Left lung (tissue), 10 donors: ENCODE measurements around the gene LSM2. TPM values are rescaled to one million over a fixed set of nuclear protein-coding genes. Genes with fewer than 3 reads are reported as not detected.
A peak's percentile ranks its signal among the peaks of the same experiment; 100 is the strongest.
"Not testable (repeated sequence)": the region's sequence is repeated elsewhere in the genome, so short reads cannot be mapped to it uniquely, and the experiment has no call there.

Experiments
- ATAC-seq: fragments of 200-7000 bp; cut with Tn5 transposase; one replicate; pipeline ENCODE4 v1.9.1; 2020; ENCODE audit warnings: moderate library complexity
- DNase-seq, 4 donors: peaks; one replicate each; pipeline ENCODE4 v3.0.0-alpha.2; 2013 to 2020
- H3K27ac ChIP-seq, 2 donors: fragments of 200-600 bp; sonication (generic) in 1 of 2; one replicate each; pipeline versions ENCODE4 v1.5.0 to v1.8.0; 2020 to 2021
- H3K27me3 ChIP-seq, 2 donors: fragments of 200-600 bp; sonication (generic) in 1 of 2; one replicate each; pipeline versions ENCODE4 v1.5.0 to v1.8.0; 2020 to 2021
- H3K36me3 ChIP-seq, 2 donors: fragments of 200-600 bp; sonication (generic) in 1 of 2; one replicate each; pipeline versions ENCODE4 v1.5.0 to v1.8.0; 2020 to 2021
- H3K4me1 ChIP-seq, 2 donors: fragments of 200-600 bp; one replicate each; pipeline ENCODE4 v1.8.0; 2021
- H3K4me3 ChIP-seq, 2 donors: fragments of 200-600 bp; sonication (generic) in 1 of 2; one replicate each; pipeline versions ENCODE4 v1.5.0 to v1.8.0; 2020 to 2021; ENCODE audit warnings: mild to moderate bottlenecking in 1 of 2
- H3K9me3 ChIP-seq, 2 donors: fragments of 200-600 bp; sonication (generic) in 1 of 2; one replicate each; pipeline versions ENCODE4 v1.5.0 to v1.8.0; 2020 to 2021
- intact Hi-C, 2 donors: fragments of 100-400 bp; cut with DNase I; formaldehyde crosslinking; loops; one replicate each; pipeline versions ENCODE4 v1.11.2 to v1.14.2; 2022
- polyA plus RNA-seq, 6 donors: library from polyadenylated mRNA; unstranded; fragments of 120-200 nt; gene quantifications; one replicate each; pipeline ENCODE4 v1.2.1, GENCODE V29; 2013; ENCODE audit not compliant: insufficient read length in 6 of 6
- total RNA-seq, 2 donors: library from RNA; stranded (reverse); fragmentation: NEBNext Ultra II Directional; extraction: Animal tissue kit (Norgen Biotek cat#: 25700); gene quantifications; one replicate each; pipeline ENCODE4 v1.2.1, GENCODE V29; 2021
- TF ChIP-seq, protein P1 (sequence below), 2 donors: fragments of 200-600 bp; sonication (generic) in 1 of 2; IDR thresholded peaks; one replicate each; pipeline versions ENCODE4 v1.5.0 to v1.8.0; 2021; ENCODE audit warnings: antibody characterized with exemption in 2 of 2
- donor health status: DM: no; HTN: yes; CAD: no.
- donor health status: DM: no; HTN: no; CAD: no.

LSM2 gene
- total and polyA plus RNA-seq, 8 donors: 38.7 to 88.5 (median 81.7) TPM

GRCh38 chr6:31826793-31827285, 20.1 kb upstream of the LSM2 start:
- intact Hi-C loops: no loop called here
- Histone ChIP-seq H3K4me1 (peaks cover 22 to 60% of the 10 kb centered on the region in 2 donors), H3K36me3 (no peaks in the 10 kb centered on the region), H3K9me3 (no peaks in the 10 kb centered on the region), H3K27me3 (no peaks in the 10 kb centered on the region), H3K4me3 (peak overlapping the region; percentile 19 to 62), H3K27ac (peak overlapping the region; percentile 92 to 98)
- ATAC-seq (peak; percentile 30), DNase-seq (peak in 3 of 4 donors; percentile 89 to 91 (median 90))
- TF ChIP-seq, protein P1, sequence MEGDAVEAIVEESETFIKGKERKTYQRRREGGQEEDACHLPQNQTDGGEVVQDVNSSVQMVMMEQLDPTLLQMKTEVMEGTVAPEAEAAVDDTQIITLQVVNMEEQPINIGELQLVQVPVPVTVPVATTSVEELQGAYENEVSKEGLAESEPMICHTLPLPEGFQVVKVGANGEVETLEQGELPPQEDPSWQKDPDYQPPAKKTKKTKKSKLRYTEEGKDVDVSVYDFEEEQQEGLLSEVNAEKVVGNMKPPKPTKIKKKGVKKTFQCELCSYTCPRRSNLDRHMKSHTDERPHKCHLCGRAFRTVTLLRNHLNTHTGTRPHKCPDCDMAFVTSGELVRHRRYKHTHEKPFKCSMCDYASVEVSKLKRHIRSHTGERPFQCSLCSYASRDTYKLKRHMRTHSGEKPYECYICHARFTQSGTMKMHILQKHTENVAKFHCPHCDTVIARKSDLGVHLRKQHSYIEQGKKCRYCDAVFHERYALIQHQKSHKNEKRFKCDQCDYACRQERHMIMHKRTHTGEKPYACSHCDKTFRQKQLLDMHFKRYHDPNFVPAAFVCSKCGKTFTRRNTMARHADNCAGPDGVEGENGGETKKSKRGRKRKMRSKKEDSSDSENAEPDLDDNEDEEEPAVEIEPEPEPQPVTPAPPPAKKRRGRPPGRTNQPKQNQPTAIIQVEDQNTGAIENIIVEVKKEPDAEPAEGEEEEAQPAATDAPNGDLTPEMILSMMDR (IDR thresholded peaks at IDR 0.05): no peak

DNA sequence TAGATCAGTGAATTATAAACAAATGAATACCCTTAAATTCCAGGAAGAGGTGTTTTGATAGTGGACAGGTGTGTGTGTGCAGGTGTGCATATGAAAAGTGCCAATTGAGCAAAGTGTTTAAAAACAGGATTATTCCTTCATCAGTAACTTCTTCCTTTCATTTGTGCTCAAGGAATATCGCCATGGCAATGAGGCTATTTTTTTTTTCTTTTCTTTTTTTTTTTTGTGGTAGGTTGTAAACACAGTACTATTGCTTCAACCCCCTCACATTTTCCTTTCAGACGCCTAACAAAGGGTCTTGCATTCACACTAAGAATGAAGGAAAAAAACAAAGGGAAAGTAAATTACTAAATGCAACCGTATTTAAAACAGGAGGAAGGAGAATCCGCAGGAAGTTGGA, 18.8 kb upstream of the LSM2 start:
- TF ChIP-seq, protein P1 (IDR thresholded peaks at IDR 0.05): no peak
- H3K9me3 ChIP-seq: no peaks in the 10 kb centered on the region
- ATAC-seq: no peak
- H3K4me3 ChIP-seq: no peak overlapping the region
- no peaks in the 10 kb centered on the region for H3K27me3 ChIP-seq
- H3K4me1 ChIP-seq: peaks cover 12 to 57% of the 10 kb centered on the region in 2 donors
- intact Hi-C loops: no loop called here
- H3K27ac ChIP-seq: peak overlapping the region; percentile 92 to 98
- no peaks in the 10 kb centered on the region for H3K36me3 ChIP-seq
- no peak for DNase-seq

- intact Hi-C loops: not testable (repeated sequence)
These were observed 16.9 kb upstream of the LSM2 start for GRCh38 chr6:31823592-31824196.

DNA sequence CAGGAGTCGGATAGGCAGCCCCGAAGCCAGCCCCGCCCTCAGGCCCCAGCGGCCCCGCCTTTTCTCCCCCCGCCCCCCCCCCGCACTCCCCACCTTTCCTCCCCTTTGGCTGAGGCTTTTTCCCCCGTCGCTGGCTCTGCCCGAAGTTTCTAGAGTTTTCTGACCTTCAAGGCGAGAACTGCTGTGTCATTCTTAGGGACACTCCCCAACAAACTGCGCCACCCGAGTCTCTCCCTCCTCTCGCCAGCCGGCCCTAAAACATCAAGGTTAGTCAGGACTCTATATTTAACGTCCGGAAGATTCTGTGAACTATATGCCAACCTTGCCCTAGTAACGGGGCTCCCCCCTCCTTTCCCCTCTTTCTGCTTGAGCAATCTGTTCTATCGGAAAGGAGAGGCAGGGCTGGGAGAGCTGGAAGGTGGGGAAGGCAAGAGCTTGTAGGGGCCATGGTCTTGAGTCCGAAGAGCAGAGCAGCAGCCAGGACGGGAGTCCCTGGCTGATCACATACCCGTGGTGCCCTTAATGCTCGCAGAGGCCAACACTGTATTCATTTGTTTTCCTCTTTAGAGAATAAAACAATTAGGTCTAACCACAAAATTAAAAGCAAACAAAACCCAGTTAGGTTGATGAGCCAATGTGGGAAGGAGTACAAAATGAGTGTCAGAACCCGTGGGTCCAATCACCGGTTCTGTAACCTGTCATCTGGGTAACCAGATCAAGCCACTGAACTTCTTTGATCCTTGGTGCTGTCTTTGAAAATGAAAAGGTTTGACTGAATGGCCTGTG, 15.5 kb upstream of the LSM2 start:
- TF ChIP-seq, protein P1 (IDR thresholded peaks at IDR 0.05): no peak
- Histone ChIP-seq H3K4me3 (peak overlapping the region; percentile 35 to 54), H3K36me3 (no peaks in the 10 kb centered on the region), H3K9me3 (no peaks in the 10 kb centered on the region), H3K4me1 (peaks cover 26 to 89% of the 10 kb centered on the region in 2 donors), H3K27ac (peak overlapping the region; percentile 92 to 98), H3K27me3 (no peaks in the 10 kb centered on the region)
- peak; percentile 67 to 91 (median 82) for DNase-seq
- intact Hi-C loops: no loop called here
- ATAC-seq: peak; percentile 53

More at GRCh38 chr6:31823592-31824196, 16.9 kb upstream of the LSM2 start:
- not testable (repeated sequence) for H3K27me3 ChIP-seq, ATAC-seq, H3K9me3 ChIP-seq, DNase-seq, H3K36me3 ChIP-seq, H3K4me3 ChIP-seq
- peaks cover 22 to 76% of the 10 kb centered on the region in 2 donors for H3K4me1 ChIP-seq
- H3K27ac ChIP-seq: peak overlapping the region; percentile 92 to 98

GRCh38 chr6:31821301-31822035, 14.7 kb upstream of the LSM2 start:
- intact Hi-C loops: no loop called here
- H3K4me1 ChIP-seq: peaks cover 25 to 86% of the 10 kb centered on the region in 2 donors
- TF ChIP-seq, protein P1 (IDR thresholded peaks at IDR 0.05): no peak
- peak overlapping the region; percentile 92 to 98 for H3K27ac ChIP-seq
- peak in 3 of 4 donors; percentile 63 to 92 (median 75) for DNase-seq
- no peaks in the 10 kb centered on the region for H3K9me3 ChIP-seq
- ATAC-seq: peak; percentile 36
- H3K27me3 ChIP-seq: no peaks in the 10 kb centered on the region
- peak overlapping the region; percentile 35 to 54 for H3K4me3 ChIP-seq
- no peaks in the 10 kb centered on the region for H3K36me3 ChIP-seq

GRCh38 chr6:31820399-31820798, 13.6 kb upstream of the LSM2 start:
- peaks cover 15 to 75% of the 10 kb centered on the region in 2 donors for H3K4me1 ChIP-seq
- peak overlapping the region; percentile 87 to 98 for H3K27ac ChIP-seq
- H3K36me3 ChIP-seq, ATAC-seq, intact Hi-C loops, H3K4me3 ChIP-seq, H3K9me3 ChIP-seq, DNase-seq, H3K27me3 ChIP-seq: not testable (repeated sequence)
